AG10803 (cell line): Measurements from ENCODE around the gene SMAD7.

Experiments
- DNase-seq: peaks from one replicate; pipeline ENCODE4 v3.0.0; 2010; ENCODE audit warnings: low read depth
- H3K4me3 ChIP-seq: 2 replicates; pipeline ENCODE4 v1.5.1; 2011; ENCODE audit warnings: mild to moderate bottlenecking, low read length, control low read depth
- CTCF ChIP-seq: conservative IDR thresholded peaks from 2 replicates; pipeline ENCODE4 v1.5.1; 2011; ENCODE audit warnings: mild to moderate bottlenecking, low read length, control low read depth, inconsistent platforms

Gene SMAD7

GRCh38 chr18:48910972-48911545, 39.7 kb downstream of the SMAD7 start:
- no peak for DNase-seq
- H3K4me3 ChIP-seq = no peak overlapping the region
- TF ChIP-seq CTCF = no peak

GRCh38 chr18:48909721-48910120, 41.0 kb downstream of the SMAD7 start:
- DNase-seq = no peak
- TF ChIP-seq CTCF = no peak
- H3K4me3 ChIP-seq = no peak overlapping the region

- no peak overlapping the region for H3K4me3 ChIP-seq
- no peak for TF ChIP-seq CTCF
- DNase-seq = no peak
These were observed 41.8 kb downstream of the SMAD7 start for GRCh38 chr18:48908916-48909315.

- DNase-seq = no peak
- no peak for TF ChIP-seq CTCF
- H3K4me3 ChIP-seq = no peak overlapping the region
These were observed 45.3 kb downstream of the SMAD7 start for GRCh38 chr18:48905513-48905912.

- TF ChIP-seq CTCF = no peak
- DNase-seq = no peak
- no peak overlapping the region for H3K4me3 ChIP-seq
These were observed 45.8 kb downstream of the SMAD7 start for GRCh38 chr18:48904847-48905394.

- H3K4me3 ChIP-seq = no peak overlapping the region
- no peak for DNase-seq
- no peak for TF ChIP-seq CTCF
These were observed 46.7 kb downstream of the SMAD7 start for GRCh38 chr18:48904091-48904490.

GRCh38 chr18:48902856-48903601, 47.7 kb downstream of the SMAD7 start:
- no peak overlapping the region for H3K4me3 ChIP-seq
- no peak for TF ChIP-seq CTCF

More at GRCh38 chr18:48902856-48903601, 47.7 kb downstream of the SMAD7 start:
- DNase-seq = peak; percentile 64
